SK-N-SH treated with all-trans-retinoic acid at 6 μM for 48 hours (cell line): ENCODE data around the gene GPX5.

ENCODE experiments used
- BACH2 ChIP-seq: fragments of 250-450 bp; sonication (Bioruptor Pico); IDR thresholded peaks from 2 replicates; pipeline ENCODE4 v1.9.0; 2021; ENCODE audit warnings: mild to moderate bottlenecking, borderline replicate concordance
- CSDC2 ChIP-seq: fragments of 250-450 bp; sonication (Bioruptor Pico); IDR thresholded peaks from 2 replicates; pipeline ENCODE4 v1.5.0; 2020; ENCODE audit warnings: mild to moderate bottlenecking, moderate library complexity
- GLIS3 ChIP-seq: fragments of 250-450 bp; sonication (Bioruptor Pico); IDR thresholded peaks from 2 replicates; pipeline ENCODE4 v1.5.0; 2020; ENCODE audit warnings: mild to moderate bottlenecking, moderate library complexity
- PPARA ChIP-seq: fragments of 250-450 bp; sonication (Bioruptor Pico); IDR thresholded peaks from 2 replicates; pipeline ENCODE4 v1.5.0; 2020; ENCODE audit warnings: mild to moderate bottlenecking, borderline replicate concordance
- RARB ChIP-seq: fragments of 250-450 bp; sonication (Bioruptor Pico); IDR thresholded peaks from 2 replicates; pipeline ENCODE4 v1.8.0; 2021; ENCODE audit warnings: mild to moderate bottlenecking, moderate library complexity
- SNAI2 ChIP-seq: fragments of 250-450 bp; sonication (Bioruptor Pico); IDR thresholded peaks from 2 replicates; pipeline ENCODE4 v1.5.0; 2020; ENCODE audit warnings: mild to moderate bottlenecking, moderate library complexity
- TOX ChIP-seq: fragments of 250-450 bp; sonication (Bioruptor Pico); IDR thresholded peaks from 2 replicates; pipeline ENCODE4 v1.8.0; 2021; ENCODE audit warnings: mild to moderate bottlenecking, moderate library complexity, borderline replicate concordance
- ZC3H10 ChIP-seq: fragments of 250-450 bp; sonication (Bioruptor Pico); IDR thresholded peaks from 2 replicates; pipeline ENCODE4 v1.5.1; 2021; ENCODE audit warnings: mild to moderate bottlenecking, moderate library complexity
- ZFP3 ChIP-seq: fragments of 250-450 bp; sonication (Bioruptor Pico); IDR thresholded peaks from 2 replicates; pipeline ENCODE4 v1.5.0; 2020; ENCODE audit warnings: mild to moderate bottlenecking, moderate library complexity
- ZNF8 ChIP-seq: fragments of 450-650 bp; formaldehyde crosslinking; IDR thresholded peaks from 2 replicates; pipeline ENCODE4 v1.5.0; 2020; ENCODE audit warnings: mild to moderate bottlenecking, moderate library complexity
- TF ChIP-seq, protein P1 (sequence below): fragments of 250-450 bp; sonication (Bioruptor Pico); IDR thresholded peaks from 2 replicates; pipeline ENCODE4 v1.5.1; 2020; ENCODE audit warnings: low read depth, mild to moderate bottlenecking, moderate library complexity
- TF ChIP-seq, protein P2 (sequence below): fragments of 250-450 bp; sonication (Bioruptor Pico); IDR thresholded peaks from 2 replicates; pipeline ENCODE4 v1.5.0; 2020; ENCODE audit warnings: mild to moderate bottlenecking, moderate library complexity
- TF ChIP-seq, protein P3 (sequence below): fragments of 250-450 bp; sonication (Bioruptor Pico); IDR thresholded peaks from 2 replicates; pipeline ENCODE4 v1.8.0; 2020; ENCODE audit warnings: mild to moderate bottlenecking, moderate library complexity, borderline replicate concordance

- TF ChIP-seq ZC3H10 (CRISPR knock-in tag) = no peak
- TF ChIP-seq, protein P1, sequence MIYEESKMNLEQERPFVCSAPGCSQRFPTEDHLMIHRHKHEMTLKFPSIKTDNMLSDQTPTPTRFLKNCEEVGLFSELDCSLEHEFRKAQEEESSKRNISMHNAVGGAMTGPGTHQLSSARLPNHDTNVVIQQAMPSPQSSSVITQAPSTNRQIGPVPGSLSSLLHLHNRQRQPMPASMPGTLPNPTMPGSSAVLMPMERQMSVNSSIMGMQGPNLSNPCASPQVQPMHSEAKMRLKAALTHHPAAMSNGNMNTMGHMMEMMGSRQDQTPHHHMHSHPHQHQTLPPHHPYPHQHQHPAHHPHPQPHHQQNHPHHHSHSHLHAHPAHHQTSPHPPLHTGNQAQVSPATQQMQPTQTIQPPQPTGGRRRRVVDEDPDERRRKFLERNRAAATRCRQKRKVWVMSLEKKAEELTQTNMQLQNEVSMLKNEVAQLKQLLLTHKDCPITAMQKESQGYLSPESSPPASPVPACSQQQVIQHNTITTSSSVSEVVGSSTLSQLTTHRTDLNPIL (CRISPR knock-in tag) = no peak
- no peak for TF ChIP-seq GLIS3
- TF ChIP-seq ZNF8 (CRISPR knock-in tag) = no peak
- no peak for TF ChIP-seq BACH2
- no peak for TF ChIP-seq SNAI2 (CRISPR knock-in tag)
- no peak for TF ChIP-seq RARB (CRISPR knock-in tag)
- TF ChIP-seq PPARA (CRISPR knock-in tag) = no peak
- TF ChIP-seq TOX = no peak
- TF ChIP-seq ZFP3 (CRISPR knock-in tag) = no peak
- no peak for TF ChIP-seq CSDC2 (CRISPR knock-in tag)
- TF ChIP-seq, protein P2, sequence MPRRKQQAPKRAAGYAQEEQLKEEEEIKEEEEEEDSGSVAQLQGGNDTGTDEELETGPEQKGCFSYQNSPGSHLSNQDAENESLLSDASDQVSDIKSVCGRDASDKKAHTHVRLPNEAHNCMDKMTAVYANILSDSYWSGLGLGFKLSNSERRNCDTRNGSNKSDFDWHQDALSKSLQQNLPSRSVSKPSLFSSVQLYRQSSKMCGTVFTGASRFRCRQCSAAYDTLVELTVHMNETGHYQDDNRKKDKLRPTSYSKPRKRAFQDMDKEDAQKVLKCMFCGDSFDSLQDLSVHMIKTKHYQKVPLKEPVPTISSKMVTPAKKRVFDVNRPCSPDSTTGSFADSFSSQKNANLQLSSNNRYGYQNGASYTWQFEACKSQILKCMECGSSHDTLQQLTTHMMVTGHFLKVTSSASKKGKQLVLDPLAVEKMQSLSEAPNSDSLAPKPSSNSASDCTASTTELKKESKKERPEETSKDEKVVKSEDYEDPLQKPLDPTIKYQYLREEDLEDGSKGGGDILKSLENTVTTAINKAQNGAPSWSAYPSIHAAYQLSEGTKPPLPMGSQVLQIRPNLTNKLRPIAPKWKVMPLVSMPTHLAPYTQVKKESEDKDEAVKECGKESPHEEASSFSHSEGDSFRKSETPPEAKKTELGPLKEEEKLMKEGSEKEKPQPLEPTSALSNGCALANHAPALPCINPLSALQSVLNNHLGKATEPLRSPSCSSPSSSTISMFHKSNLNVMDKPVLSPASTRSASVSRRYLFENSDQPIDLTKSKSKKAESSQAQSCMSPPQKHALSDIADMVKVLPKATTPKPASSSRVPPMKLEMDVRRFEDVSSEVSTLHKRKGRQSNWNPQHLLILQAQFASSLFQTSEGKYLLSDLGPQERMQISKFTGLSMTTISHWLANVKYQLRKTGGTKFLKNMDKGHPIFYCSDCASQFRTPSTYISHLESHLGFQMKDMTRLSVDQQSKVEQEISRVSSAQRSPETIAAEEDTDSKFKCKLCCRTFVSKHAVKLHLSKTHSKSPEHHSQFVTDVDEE (CRISPR knock-in tag) = no peak
- TF ChIP-seq, protein P3, sequence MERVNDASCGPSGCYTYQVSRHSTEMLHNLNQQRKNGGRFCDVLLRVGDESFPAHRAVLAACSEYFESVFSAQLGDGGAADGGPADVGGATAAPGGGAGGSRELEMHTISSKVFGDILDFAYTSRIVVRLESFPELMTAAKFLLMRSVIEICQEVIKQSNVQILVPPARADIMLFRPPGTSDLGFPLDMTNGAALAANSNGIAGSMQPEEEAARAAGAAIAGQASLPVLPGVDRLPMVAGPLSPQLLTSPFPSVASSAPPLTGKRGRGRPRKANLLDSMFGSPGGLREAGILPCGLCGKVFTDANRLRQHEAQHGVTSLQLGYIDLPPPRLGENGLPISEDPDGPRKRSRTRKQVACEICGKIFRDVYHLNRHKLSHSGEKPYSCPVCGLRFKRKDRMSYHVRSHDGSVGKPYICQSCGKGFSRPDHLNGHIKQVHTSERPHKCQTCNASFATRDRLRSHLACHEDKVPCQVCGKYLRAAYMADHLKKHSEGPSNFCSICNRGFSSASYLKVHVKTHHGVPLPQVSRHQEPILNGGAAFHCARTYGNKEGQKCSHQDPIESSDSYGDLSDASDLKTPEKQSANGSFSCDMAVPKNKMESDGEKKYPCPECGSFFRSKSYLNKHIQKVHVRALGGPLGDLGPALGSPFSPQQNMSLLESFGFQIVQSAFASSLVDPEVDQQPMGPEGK (CRISPR knock-in tag) = no peak
Observed at GRCh38 chr6:28496099-28496779, 29.4 kb upstream of the GPX5 start.
